ENCODE data around the gene TNFRSF6B. TPM values are rescaled to one million over a fixed set of nuclear protein-coding genes. Genes with fewer than 3 reads are reported as not detected.
A peak's percentile ranks its signal among the peaks of the same experiment; 100 is the strongest.

TNFRSF6B gene
- total RNA-seq, 2 donors from 2014 or later, result 9.9 to 13.8 TPM

GRCh38 chr20:63741676-63742380 is 45.4 kb downstream of the TNFRSF6B start:
- peaks cover 43% of the 10 kb centered on the region for H3K4me1 ChIP-seq
- no peak overlapping the region for H3K4me3 ChIP-seq
- peak overlapping the region; percentile 85 to 96 (median 89) for H3K27ac ChIP-seq
- WGBS, 2 donors, result 76 to 83% methylated on average over 17 to 30 of the region's 30 CpGs
- ATAC-seq, result no peak
- TF ChIP-seq CTCF (IDR thresholded peaks at IDR 0.05), result no peak
- TF ChIP-seq POLR2A (IDR thresholded peaks at IDR 0.05), result no peak
- no peaks in the 10 kb centered on the region for H3K9me3 ChIP-seq
- intact Hi-C loops (cut with DNase I), result no loop called here
- DNase-seq, result peak in 1 of 4 donors; percentile 12
- H3K36me3 ChIP-seq (replicated peaks in 1 of 2; ENCODE audit: insufficient read depth in 1 of 2, low read depth in 2 of 2), result peaks cover 0 to 2% of the 10 kb centered on the region in 2 donors
- no peaks in the 10 kb centered on the region for H3K27me3 ChIP-seq

- 91 to 93% methylated on average over 16 to 23 of the region's 37 CpGs for WGBS, 2 donors
- no peak overlapping the region for H3K27ac ChIP-seq
- TF ChIP-seq POLR2A (IDR thresholded peaks at IDR 0.05), result no peak
- no peak for TF ChIP-seq CTCF (IDR thresholded peaks at IDR 0.05)
- H3K27me3 ChIP-seq, result no peaks in the 10 kb centered on the region
- peaks cover 37% of the 10 kb centered on the region for H3K4me1 ChIP-seq
- DNase-seq (peak in 1 of 4 donors; percentile 14), ATAC-seq (no peak)
- no peaks in the 10 kb centered on the region for H3K9me3 ChIP-seq
- H3K36me3 ChIP-seq (replicated peaks in 1 of 2; ENCODE audit: insufficient read depth in 1 of 2, low read depth in 2 of 2), result peaks cover 0 to 2% of the 10 kb centered on the region in 2 donors
- intact Hi-C loops (cut with DNase I), result no loop called here
- no peak overlapping the region for H3K4me3 ChIP-seq
Measured at GRCh38 chr20:63742381-63743024, 46.1 kb downstream of the TNFRSF6B start.

- H3K36me3 ChIP-seq (replicated peaks in 1 of 2; ENCODE audit: insufficient read depth in 1 of 2, low read depth in 2 of 2), result peaks cover 0 to 2% of the 10 kb centered on the region in 2 donors
- H3K4me3 ChIP-seq, result no peak overlapping the region
- H3K9me3 ChIP-seq, result no peaks in the 10 kb centered on the region
- H3K4me1 ChIP-seq, result peaks cover 37% of the 10 kb centered on the region
- TF ChIP-seq POLR2A (IDR thresholded peaks at IDR 0.05) (no peak), CTCF (IDR thresholded peaks at IDR 0.05) (no peak)
- DNase-seq (no peak), ATAC-seq (no peak)
- no peak overlapping the region for H3K27ac ChIP-seq
- WGBS, 2 donors, result 87 to 92% methylated on average over 24 to 31 of the region's 31 CpGs
- no peaks in the 10 kb centered on the region for H3K27me3 ChIP-seq
- intact Hi-C loops (cut with DNase I), result no loop called here
Measured at GRCh38 chr20:63743210-63743970, 46.9 kb downstream of the TNFRSF6B start.

- no peak for ATAC-seq
- no peak for DNase-seq
- intact Hi-C loops (cut with DNase I), result no loop called here
- no peaks in the 10 kb centered on the region for H3K27me3 ChIP-seq
- H3K9me3 ChIP-seq, result no peaks in the 10 kb centered on the region
- no peak overlapping the region for H3K4me3 ChIP-seq
- no peak overlapping the region for H3K27ac ChIP-seq
- peaks cover 30% of the 10 kb centered on the region for H3K4me1 ChIP-seq
- TF ChIP-seq POLR2A (IDR thresholded peaks at IDR 0.05), result no peak
- no peak for TF ChIP-seq CTCF (IDR thresholded peaks at IDR 0.05)
- H3K36me3 ChIP-seq (replicated peaks in 1 of 2; ENCODE audit: insufficient read depth in 1 of 2, low read depth in 2 of 2), result peaks cover 0 to 2% of the 10 kb centered on the region in 2 donors
- WGBS, 2 donors, result 75% methylated on average over 4 of the region's 4 CpGs
Measured at GRCh38 chr20:63744158-63744557, 47.7 kb downstream of the TNFRSF6B start.
